Skeletal muscle satellite cell (primary cell): ENCODE data around the gene IFI16.
A peak's percentile ranks its signal among the peaks of the same experiment; 100 is the strongest.
"Not testable (repeated sequence)": the region's sequence is repeated elsewhere in the genome, so short reads cannot be mapped to it uniquely, and the experiment has no call there.

Source experiments
- H3K27me3 ChIP-seq: 2 replicates; pipeline ENCODE4 v1.7.0; 2013; ENCODE audit warnings: low read length; ENCODE audit not compliant: control insufficient read depth, insufficient read depth
- H3K36me3 ChIP-seq: 2 replicates; pipeline ENCODE4 v1.7.0; 2013; ENCODE audit warnings: mild to moderate bottlenecking, control low read depth, low read length; ENCODE audit not compliant: insufficient read depth
- H3K4me1 ChIP-seq: 2 replicates; pipeline ENCODE4 v1.7.0; 2013; ENCODE audit warnings: low read length; ENCODE audit not compliant: control insufficient read depth, insufficient read depth
- H3K4me2 ChIP-seq: 2 replicates; pipeline ENCODE4 v1.7.0; 2013; ENCODE audit warnings: mild to moderate bottlenecking, low read length
- H3K4me3 ChIP-seq: 2 replicates; pipeline ENCODE4 v1.7.0; 2013; ENCODE audit warnings: low read length
- H3K9ac ChIP-seq: 2 replicates; pipeline ENCODE4 v1.7.0; 2013; ENCODE audit warnings: mild to moderate bottlenecking, low read depth, low read length, moderate library complexity
- H3K9me3 ChIP-seq: replicated peaks from 2 replicates; pipeline ENCODE4 v1.7.0; 2013; ENCODE audit warnings: mild to moderate bottlenecking, control low read depth, low read length

IFI16 gene

GRCh38 chr1:159008744-159009188 lies 941 bp upstream of the IFI16 start:
- Histone ChIP-seq H3K4me3 (no peak overlapping the region), H3K9ac (peak overlapping the region; percentile 92)

DNA sequence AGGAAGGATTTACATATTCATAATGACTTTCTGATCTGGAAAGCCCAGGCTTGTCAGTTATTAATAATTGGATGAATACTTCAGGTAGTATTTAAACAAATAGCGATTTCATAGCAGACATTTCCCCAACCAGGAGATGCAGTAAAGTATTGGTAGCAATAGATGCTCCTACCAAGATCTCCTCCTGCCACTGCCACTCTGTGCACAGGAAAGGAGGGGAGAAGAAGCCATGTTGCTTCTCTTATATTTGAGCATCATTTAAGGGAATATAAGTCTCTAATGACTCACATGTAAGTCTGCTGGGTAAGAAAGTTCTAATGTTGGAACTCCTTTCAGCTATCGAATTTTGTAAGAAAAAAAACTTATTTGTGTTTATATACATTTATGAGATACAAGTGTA lies 420 bp upstream of the IFI16 start:
- no peaks in the 10 kb centered on the region for H3K27me3 ChIP-seq
- peak overlapping the region; percentile 92 for H3K9ac ChIP-seq
- H3K9me3 ChIP-seq: no peaks in the 10 kb centered on the region
- H3K36me3 ChIP-seq: no peaks in the 10 kb centered on the region
- H3K4me1 ChIP-seq: peaks cover 31% of the 10 kb centered on the region
- H3K4me3 ChIP-seq: peak overlapping the region; percentile 74
- peak overlapping the region; percentile 76 for H3K4me2 ChIP-seq

More at GRCh38 chr1:159008744-159009188, 941 bp upstream of the IFI16 start:
- Histone ChIP-seq H3K4me1 (peaks cover 30% of the 10 kb centered on the region), H3K4me2 (peak overlapping the region; percentile 76), H3K9me3 (no peaks in the 10 kb centered on the region), H3K36me3 (no peaks in the 10 kb centered on the region), H3K27me3 (no peaks in the 10 kb centered on the region)

DNA sequence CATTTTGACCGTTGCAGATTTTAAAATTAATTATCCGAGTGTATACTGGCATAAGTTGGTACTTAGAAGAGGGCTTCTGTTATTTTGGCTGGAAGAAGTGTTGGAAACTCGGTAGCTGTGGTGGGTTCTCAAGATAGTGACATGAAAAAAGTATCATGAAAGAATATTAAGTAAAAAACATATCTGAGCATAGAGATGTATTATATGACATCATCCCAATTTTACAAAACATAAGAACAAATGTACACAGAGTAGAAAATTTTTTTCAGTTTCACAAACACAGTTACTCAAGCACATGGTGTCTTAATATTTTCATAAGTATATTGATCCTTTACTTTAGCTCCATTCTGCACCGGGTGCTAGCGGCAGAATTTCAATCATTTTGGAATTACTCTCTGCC lies 684 bp downstream of the IFI16 start:
- peak overlapping the region; percentile 92 for H3K9ac ChIP-seq
- peaks cover 9% of the 10 kb centered on the region for H3K36me3 ChIP-seq
- H3K4me1 ChIP-seq: peaks cover 37% of the 10 kb centered on the region

DNA sequence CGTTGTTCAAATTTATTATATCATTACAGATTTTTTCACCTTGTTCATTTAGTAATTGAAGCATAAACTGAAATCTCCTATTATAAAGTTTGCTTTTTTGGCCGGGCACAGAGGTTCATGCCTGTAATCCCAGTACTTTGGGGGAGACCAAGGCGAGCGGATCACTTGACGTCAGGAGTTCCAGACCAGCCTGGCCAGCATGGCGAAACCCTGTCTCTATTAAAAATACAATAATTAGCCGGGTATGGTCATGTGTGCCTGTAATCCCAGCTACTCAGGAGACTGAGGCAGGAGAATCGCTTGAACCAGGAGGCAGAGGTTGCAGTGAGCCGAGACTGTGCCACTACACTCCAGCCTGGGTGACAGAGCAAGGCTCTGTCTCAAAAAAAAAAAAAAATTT lies 1.3 kb downstream of the IFI16 start:
- not testable (repeated sequence) for H3K27me3 ChIP-seq, H3K9me3 ChIP-seq
- peak overlapping the region; percentile 92 for H3K9ac ChIP-seq
- H3K4me2 ChIP-seq: peak overlapping the region; percentile 76
- peaks cover 14% of the 10 kb centered on the region for H3K36me3 ChIP-seq
- H3K4me1 ChIP-seq: peaks cover 39% of the 10 kb centered on the region
- H3K4me3 ChIP-seq: peak overlapping the region; percentile 74

More for the DNA sequence above, 684 bp downstream of the IFI16 start:
- Histone ChIP-seq H3K4me3 (peak overlapping the region; percentile 74), H3K9me3 (no peaks in the 10 kb centered on the region), H3K27me3 (no peaks in the 10 kb centered on the region), H3K4me2 (peak overlapping the region; percentile 76)

- peaks cover 21% of the 10 kb centered on the region for H3K36me3 ChIP-seq
- peak overlapping the region; percentile 76 for H3K4me2 ChIP-seq
- peak overlapping the region; percentile 74 for H3K4me3 ChIP-seq
- peaks cover 40% of the 10 kb centered on the region for H3K4me1 ChIP-seq
- peak overlapping the region; percentile 92 for H3K9ac ChIP-seq
- H3K27me3 ChIP-seq: no peaks in the 10 kb centered on the region
- H3K9me3 ChIP-seq: no peaks in the 10 kb centered on the region
Measured at GRCh38 chr1:159011751-159012150, 2.0 kb downstream of the IFI16 start.

DNA sequence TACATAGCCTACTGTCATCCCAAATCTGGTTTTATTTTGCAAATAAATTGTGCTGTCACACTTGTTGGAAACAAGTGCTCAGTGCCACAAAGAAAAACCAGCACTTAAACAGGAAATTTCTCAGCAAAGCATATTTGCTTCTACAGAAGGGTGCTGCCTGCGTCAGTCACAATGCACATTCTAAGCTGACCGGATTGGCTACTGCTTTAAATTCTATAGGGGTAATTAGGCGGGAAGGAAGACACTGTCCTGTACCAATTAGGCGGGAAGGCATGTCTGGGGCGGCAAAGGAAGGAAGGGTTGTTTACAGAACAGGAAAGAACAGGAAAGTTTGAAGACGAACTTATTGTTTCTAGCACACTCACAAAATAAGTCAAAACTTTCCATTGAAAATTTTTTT lies 2.8 kb downstream of the IFI16 start:
- Histone ChIP-seq H3K4me3 (peak overlapping the region; percentile 74), H3K9ac (peak overlapping the region; percentile 92), H3K27me3 (no peaks in the 10 kb centered on the region), H3K9me3 (no peaks in the 10 kb centered on the region), H3K4me2 (peak overlapping the region; percentile 76), H3K36me3 (peaks cover 26% of the 10 kb centered on the region), H3K4me1 (peaks cover 40% of the 10 kb centered on the region)

- no peaks in the 10 kb centered on the region for H3K27me3 ChIP-seq
- H3K4me3 ChIP-seq: no peak overlapping the region
- peaks cover 33% of the 10 kb centered on the region for H3K4me1 ChIP-seq
- no peak overlapping the region for H3K9ac ChIP-seq
- H3K9me3 ChIP-seq: no peaks in the 10 kb centered on the region
- H3K4me2 ChIP-seq: no peak overlapping the region
- peaks cover 41% of the 10 kb centered on the region for H3K36me3 ChIP-seq
Measured at GRCh38 chr1:159014003-159014571, 4.4 kb downstream of the IFI16 start.

DNA sequence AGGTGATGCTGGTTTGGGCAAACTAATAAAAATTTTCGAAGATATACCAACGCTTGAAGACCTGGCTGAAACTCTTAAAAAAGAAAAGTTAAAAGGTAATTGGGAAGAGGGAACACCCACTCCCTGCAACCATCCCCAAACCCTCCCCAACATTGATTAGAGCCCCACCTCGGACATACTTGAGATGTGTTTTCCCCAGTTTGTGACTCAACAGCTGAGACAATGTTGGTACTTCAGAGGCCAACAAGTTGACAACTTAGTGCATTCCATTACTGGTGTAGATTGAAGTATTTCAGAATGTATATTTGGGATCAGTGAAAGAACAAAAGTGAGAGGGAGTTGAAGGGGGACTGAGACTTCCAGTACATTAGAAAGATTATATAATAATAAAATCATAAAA lies 5.1 kb downstream of the IFI16 start:
- Histone ChIP-seq H3K9me3 (no peaks in the 10 kb centered on the region), H3K4me2 (no peak overlapping the region), H3K4me1 (peaks cover 28% of the 10 kb centered on the region), H3K36me3 (peaks cover 46% of the 10 kb centered on the region), H3K9ac (no peak overlapping the region), H3K4me3 (no peak overlapping the region), H3K27me3 (no peaks in the 10 kb centered on the region)

DNA sequence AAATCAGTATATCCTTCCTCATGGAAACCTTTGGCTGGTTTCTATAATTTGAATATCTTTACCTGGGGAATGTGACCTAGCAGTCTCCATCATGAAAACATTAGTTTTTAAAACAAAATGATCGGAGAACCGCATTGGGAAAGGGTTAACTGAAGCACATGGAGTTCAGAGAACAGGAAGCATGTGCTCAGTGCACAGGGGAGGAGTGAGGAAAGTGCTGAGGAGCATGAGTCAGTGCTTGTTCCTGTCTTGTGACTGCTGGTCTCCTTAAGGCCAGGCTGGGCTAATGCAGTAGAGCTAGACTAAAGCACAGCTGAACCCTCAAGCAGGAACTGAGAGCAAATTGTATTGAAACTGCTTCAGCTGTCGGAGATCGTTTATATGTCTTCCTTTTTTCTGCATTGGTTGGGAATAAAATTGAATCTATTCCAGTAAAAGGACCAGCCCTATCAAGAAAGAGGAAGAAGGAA lies 5.8 kb downstream of the IFI16 start:
- Histone ChIP-seq H3K4me1 (peaks cover 28% of the 10 kb centered on the region), H3K9ac (peak overlapping the region; percentile 51), H3K36me3 (peaks cover 52% of the 10 kb centered on the region), H3K27me3 (no peaks in the 10 kb centered on the region), H3K4me2 (peak overlapping the region; percentile 62), H3K4me3 (peak overlapping the region; percentile 43), H3K9me3 (no peaks in the 10 kb centered on the region)

DNA sequence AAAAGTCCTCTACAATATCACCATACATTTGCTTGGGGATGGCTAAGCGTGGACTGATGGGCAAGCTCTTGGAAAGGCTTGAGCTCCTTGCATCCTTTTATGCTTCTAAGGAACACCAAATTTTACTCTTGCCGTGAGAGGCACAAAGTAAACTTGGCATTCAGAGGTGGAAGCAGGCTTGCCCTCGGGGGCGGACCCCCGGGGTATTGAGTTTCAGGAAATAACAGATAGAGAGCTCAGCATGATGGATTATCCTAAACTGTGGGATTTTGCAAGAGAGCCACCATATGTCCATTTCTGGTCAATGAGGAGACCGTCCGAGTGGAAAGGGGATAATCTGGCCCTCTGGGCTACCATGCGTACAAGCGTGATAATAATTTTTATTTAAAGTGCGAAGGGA lies 14.0 kb downstream of the IFI16 start:
- no peak overlapping the region for H3K9ac ChIP-seq
- H3K27me3 ChIP-seq: no peaks in the 10 kb centered on the region
- H3K9me3 ChIP-seq: no peaks in the 10 kb centered on the region
- H3K4me3 ChIP-seq: no peak overlapping the region
- no peak overlapping the region for H3K4me2 ChIP-seq
- peaks cover 38% of the 10 kb centered on the region for H3K36me3 ChIP-seq
- H3K4me1 ChIP-seq: no peaks in the 10 kb centered on the region

GRCh38 chr1:159025043-159025442 lies 15.3 kb downstream of the IFI16 start:
- H3K4me1 ChIP-seq: no peaks in the 10 kb centered on the region
- H3K9me3 ChIP-seq: no peaks in the 10 kb centered on the region
- peaks cover 35% of the 10 kb centered on the region for H3K36me3 ChIP-seq
- no peak overlapping the region for H3K4me2 ChIP-seq
- H3K27me3 ChIP-seq: no peaks in the 10 kb centered on the region
- H3K9ac ChIP-seq: no peak overlapping the region
- no peak overlapping the region for H3K4me3 ChIP-seq

- H3K4me2 ChIP-seq, H3K4me3 ChIP-seq, H3K9ac ChIP-seq, H3K4me1 ChIP-seq, H3K27me3 ChIP-seq, H3K9me3 ChIP-seq: not testable (repeated sequence)
- peaks cover 37% of the 10 kb centered on the region for H3K36me3 ChIP-seq
Measured at GRCh38 chr1:159026841-159027240, 17.1 kb downstream of the IFI16 start.
